Aorta (tissue), 5 donors: ENCODE results near the gene HGF. TPM values are rescaled to one million over a fixed set of nuclear protein-coding genes. Genes with fewer than 3 reads are reported as not detected.

ENCODE experiments used
- ATAC-seq: fragments of 200-7000 bp; cut with Tn5 transposase; one replicate; pipeline ENCODE4 v1.9.1; 2022; ENCODE audit warnings: moderate library complexity; ENCODE audit not compliant: low FRiP score
- DNase-seq, 2 donors: peaks; one replicate each; pipeline ENCODE4 v3.0.0-alpha.2; 2020
- H3K27ac ChIP-seq, 2 donors: one replicate each; pipeline ENCODE4 v1.5.1; 2013; ENCODE audit warnings: low read length in 2 of 2, mild to moderate bottlenecking in 2 of 2, moderate library complexity in 2 of 2, control low read depth in 1 of 2, inconsistent platforms in 1 of 2, low read depth in 1 of 2
- H3K27me3 ChIP-seq, 2 donors: one replicate each; pipeline ENCODE4 v1.6.1; 2013; ENCODE audit warnings: control low read depth in 1 of 2, low read length in 1 of 2, mild to moderate bottlenecking in 1 of 2, moderate library complexity in 1 of 2; ENCODE audit not compliant: insufficient read depth in 2 of 2, control insufficient read depth in 1 of 2
- H3K36me3 ChIP-seq, 2 donors: one replicate each; pipeline ENCODE4 v1.6.1; 2013; ENCODE audit warnings: control low read depth in 1 of 2, low read length in 1 of 2, mild to moderate bottlenecking in 1 of 2; ENCODE audit not compliant: insufficient read depth in 2 of 2, control insufficient read depth in 1 of 2
- H3K4me1 ChIP-seq, 2 donors: one replicate each; pipeline ENCODE4 v1.6.1; 2013; ENCODE audit warnings: low read length in 2 of 2, control low read depth in 1 of 2, mild to moderate bottlenecking in 1 of 2, moderate library complexity in 1 of 2; ENCODE audit not compliant: insufficient read depth in 2 of 2, control insufficient read depth in 1 of 2
- H3K4me3 ChIP-seq, 2 donors: one replicate each; pipeline ENCODE4 v1.5.1; 2013; ENCODE audit warnings: low read length in 2 of 2, control low read depth in 1 of 2, mild to moderate bottlenecking in 1 of 2
- H3K9me3 ChIP-seq: one replicate; pipeline ENCODE4 v1.6.1; 2013; ENCODE audit warnings: mild to moderate bottlenecking, low read length; ENCODE audit not compliant: control insufficient read depth
- WGBS, 2 donors: extraction: QIAGEN DNeasy Blood & Tissue Kit; methylation state at CpG; one replicate each; pipeline ENCODE4 v1.1.7; 2013; 5-methylcytosine and 5-hydroxymethylcytosine counted together
- intact Hi-C, 2 donors: fragments of 100-400 bp; cut with DNase I; formaldehyde crosslinking; loops; one replicate each; pipeline versions ENCODE4 v1.14.2 to v1.15.0; 2022
- polyA plus RNA-seq, 2 donors: library from polyadenylated mRNA; stranded (reverse); fragments of 200-250 nt; gene quantifications; one replicate each; pipeline ENCODE4 v1.2.3, GENCODE V29; 2013
- total RNA-seq, 2 donors: library from RNA; stranded (reverse); fragmentation: NEBNext Ultra II Directional; extraction: Animal tissue kit (Norgen Biotek cat#: 25700); gene quantifications; one replicate each; pipeline ENCODE4 v1.2.1, GENCODE V29; 2021
- donor health status: healthy with polysubstance abuse.
- donor health status: Bipolar disorder and iron deficiency.
- donor health status: DM: no; HTN: no; CAD: no.
- donor health status: DM: no; HTN: no; CAD: no.
- donor health status: DM: yes; HTN: yes; CAD: no.

Gene HGF
- total and polyA plus RNA-seq, 4 donors = 9.9 to 55.9 (median 22.8) TPM

DNA sequence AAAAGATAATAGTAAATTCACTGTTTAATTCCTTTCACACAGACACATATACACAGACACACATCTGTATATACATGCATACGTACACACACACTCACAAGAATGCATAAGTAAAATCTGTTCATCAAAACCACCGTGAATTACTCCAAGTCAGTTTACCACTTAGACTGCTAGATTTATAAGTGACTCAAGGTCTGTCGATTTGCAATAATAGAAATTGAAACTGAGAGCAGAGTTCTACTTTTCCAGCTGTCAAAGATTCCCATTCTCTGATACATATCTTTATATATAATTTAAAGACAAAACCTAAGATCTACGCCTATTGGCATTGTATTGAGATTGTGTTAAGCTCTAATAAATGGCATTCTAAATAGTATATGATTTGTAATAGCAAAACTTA is 9.9 kb upstream of the HGF start:
- intact Hi-C loops = no loop called here

DNA sequence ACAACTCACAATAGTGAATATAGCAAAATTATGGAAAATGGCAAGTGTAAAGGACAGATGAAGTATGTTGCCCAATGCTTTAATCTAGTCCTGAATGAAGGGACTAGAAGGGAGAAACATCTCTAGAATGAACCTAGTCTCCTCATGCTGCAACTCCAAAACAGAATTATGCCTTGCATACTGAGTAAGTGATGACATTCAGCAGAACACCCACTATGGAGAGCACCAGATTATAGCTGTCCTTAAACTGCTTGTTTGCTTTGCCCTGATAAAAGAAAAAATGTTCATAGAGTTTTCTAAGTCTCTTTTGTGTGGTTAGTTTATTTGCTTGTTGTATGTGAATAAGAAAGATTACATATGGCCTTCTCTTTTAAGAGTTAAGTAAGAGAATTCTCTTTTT is 7.8 kb upstream of the HGF start:
- intact Hi-C loops = no loop called here
- ATAC-seq (no peak), DNase-seq (no peak)
- H3K4me3 ChIP-seq = no peak overlapping the region
- H3K27me3 ChIP-seq = no peaks in the 10 kb centered on the region
- H3K36me3 ChIP-seq = no peaks in the 10 kb centered on the region
- H3K9me3 ChIP-seq = no peaks in the 10 kb centered on the region
- H3K27ac ChIP-seq = no peak overlapping the region
- H3K4me1 ChIP-seq = no peaks in the 10 kb centered on the region

More for the DNA sequence above, 9.9 kb upstream of the HGF start:
- WGBS, 2 donors = 95 to 96% methylated on average over 4 of the region's 4 CpGs
- H3K27me3 ChIP-seq = no peaks in the 10 kb centered on the region
- H3K4me3 ChIP-seq = no peak overlapping the region
- no peaks in the 10 kb centered on the region for H3K4me1 ChIP-seq
- no peak for DNase-seq
- no peak for ATAC-seq
- H3K9me3 ChIP-seq = no peaks in the 10 kb centered on the region
- no peak overlapping the region for H3K27ac ChIP-seq
- no peaks in the 10 kb centered on the region for H3K36me3 ChIP-seq

DNA sequence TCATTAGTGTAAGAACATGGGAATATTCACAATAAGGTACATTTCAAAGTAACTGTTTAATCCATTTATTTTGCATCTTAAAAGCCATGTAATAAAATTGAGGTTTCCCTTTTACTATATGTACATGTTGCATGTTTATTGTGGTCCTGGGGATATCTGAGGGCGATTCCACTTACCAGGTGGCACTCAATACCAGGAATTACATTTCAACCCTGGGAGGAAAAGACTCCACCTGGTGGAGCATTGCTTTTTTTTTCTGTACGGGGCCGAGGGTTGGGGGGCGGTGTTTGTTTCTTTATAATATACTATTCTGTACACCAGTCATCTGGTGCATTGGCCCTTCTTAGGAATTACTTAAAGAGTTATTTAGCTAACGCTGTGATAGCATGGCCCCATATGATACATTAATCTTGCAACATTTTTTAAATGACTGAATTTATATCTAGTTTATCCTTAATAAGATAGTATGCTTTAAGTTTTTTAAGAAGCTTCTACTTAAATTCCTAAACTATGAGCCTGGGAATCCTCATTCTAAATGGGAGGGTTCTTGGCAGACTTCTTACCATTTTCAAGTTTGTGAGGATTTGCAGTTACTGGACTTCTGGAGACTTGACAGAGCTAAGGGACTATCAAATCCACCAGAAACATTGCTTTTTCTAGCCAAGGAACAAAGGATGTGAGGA is 7.2 kb upstream of the HGF start:
- intact Hi-C loops = no loop called here
- ATAC-seq (no peak), DNase-seq (no peak)
- Histone ChIP-seq H3K9me3 (no peaks in the 10 kb centered on the region), H3K36me3 (no peaks in the 10 kb centered on the region), H3K27ac (no peak overlapping the region), H3K27me3 (no peaks in the 10 kb centered on the region), H3K4me1 (no peaks in the 10 kb centered on the region), H3K4me3 (no peak overlapping the region)
- WGBS, 2 donors = 84% methylated on average over 5 of the region's 5 CpGs

DNA sequence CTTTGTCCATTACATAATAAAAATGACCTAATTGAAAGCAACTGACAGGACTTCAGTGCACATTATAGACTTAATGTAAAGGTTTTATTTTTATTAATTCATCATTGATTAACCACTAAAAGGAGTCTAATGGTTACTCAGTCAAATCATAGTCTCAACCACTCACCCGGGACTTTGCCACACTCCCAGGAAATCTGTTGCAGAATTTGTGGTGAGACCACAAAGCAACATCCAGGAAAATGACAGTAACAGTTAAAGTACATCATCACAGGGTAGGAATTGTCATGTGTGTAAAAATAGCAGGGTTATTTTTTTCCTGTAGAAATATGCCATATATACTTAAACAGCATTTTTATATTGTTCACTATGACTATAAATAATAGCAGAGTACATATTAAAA is 6.3 kb upstream of the HGF start:
- DNase-seq (no peak), ATAC-seq (no peak)
- Histone ChIP-seq H3K27me3 (no peaks in the 10 kb centered on the region), H3K9me3 (no peaks in the 10 kb centered on the region), H3K27ac (no peak overlapping the region), H3K4me1 (no peaks in the 10 kb centered on the region), H3K36me3 (no peaks in the 10 kb centered on the region), H3K4me3 (no peak overlapping the region)
- 93 to 97% methylated on average over 1 of the region's 1 CpG for WGBS, 2 donors
- intact Hi-C loops = no loop called here

DNA sequence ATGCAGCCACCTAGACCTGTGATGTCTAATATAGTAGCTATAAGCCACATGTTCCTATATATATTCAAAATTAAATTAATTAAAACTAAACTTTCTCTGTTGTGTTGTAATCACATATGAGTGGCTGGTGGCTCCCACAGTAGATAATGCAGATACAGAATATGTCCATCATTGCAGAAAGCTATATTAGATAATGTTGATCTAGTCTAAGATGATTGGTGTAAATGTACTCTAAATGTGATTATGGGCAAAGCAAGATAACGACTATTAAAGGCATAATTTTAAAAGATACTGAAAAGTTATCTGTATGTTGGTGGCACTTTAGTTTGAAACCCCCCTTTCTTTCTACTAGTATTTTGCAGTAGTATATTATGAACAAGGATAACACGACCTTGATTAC is 5.7 kb upstream of the HGF start:
- ATAC-seq (no peak), DNase-seq (no peak)
- no peak overlapping the region for H3K27ac ChIP-seq
- no peaks in the 10 kb centered on the region for H3K27me3 ChIP-seq
- H3K36me3 ChIP-seq = no peaks in the 10 kb centered on the region
- intact Hi-C loops = no loop called here
- H3K4me3 ChIP-seq = no peak overlapping the region
- H3K4me1 ChIP-seq = no peaks in the 10 kb centered on the region
- 88 to 91% methylated on average over 2 of the region's 2 CpGs for WGBS, 2 donors
- no peaks in the 10 kb centered on the region for H3K9me3 ChIP-seq

DNA sequence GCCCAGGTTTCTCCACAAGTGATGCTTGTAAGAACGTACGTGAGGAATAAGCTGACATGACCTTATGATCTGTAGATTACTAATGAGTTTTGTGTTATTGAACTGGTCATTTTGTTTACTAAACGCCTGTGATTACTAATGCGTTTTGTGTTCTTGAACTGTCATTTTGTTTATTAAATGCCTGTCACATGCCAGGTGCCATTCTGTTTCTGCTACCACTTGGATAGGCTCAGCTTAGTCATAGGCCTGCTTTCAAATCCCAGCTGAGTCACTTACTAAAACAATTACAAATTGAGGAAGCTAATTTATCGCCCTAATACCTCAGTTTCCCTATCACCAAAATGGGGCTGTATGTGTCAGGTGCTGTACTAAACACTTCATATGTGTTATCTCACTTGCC is 4.7 kb upstream of the HGF start:
- WGBS, 2 donors = 92 to 95% methylated on average over 5 of the region's 5 CpGs
- ATAC-seq (no peak), DNase-seq (no peak)
- Histone ChIP-seq H3K9me3 (no peaks in the 10 kb centered on the region), H3K4me1 (no peaks in the 10 kb centered on the region), H3K27ac (no peak overlapping the region), H3K36me3 (no peaks in the 10 kb centered on the region), H3K4me3 (no peak overlapping the region), H3K27me3 (no peaks in the 10 kb centered on the region)
- intact Hi-C loops = no loop called here

DNA sequence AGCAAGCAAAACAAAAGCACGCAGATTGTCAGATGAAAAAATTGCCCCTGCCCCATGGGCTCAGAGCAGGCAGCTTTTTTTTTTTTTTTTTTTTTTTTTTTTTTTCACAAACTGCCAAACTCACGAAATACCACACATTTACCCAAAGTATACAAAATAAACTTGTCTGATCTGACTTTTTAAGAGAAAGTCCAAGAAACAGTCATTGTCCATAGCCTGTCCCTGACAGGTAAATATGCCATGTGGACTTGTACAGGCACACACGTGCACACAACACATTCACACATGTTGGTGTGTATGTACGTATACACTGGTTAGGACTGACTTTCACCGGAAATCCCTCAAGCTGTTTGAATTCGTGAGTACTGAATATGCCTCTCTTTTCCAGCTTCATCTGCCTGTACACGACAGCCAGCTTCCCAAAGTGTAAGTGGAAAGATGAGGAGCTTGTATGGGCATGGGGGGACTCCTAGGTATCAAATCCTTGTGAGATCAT is 929 bp upstream of the HGF start:
- no peak overlapping the region for H3K27ac ChIP-seq
- no peak overlapping the region for H3K4me3 ChIP-seq
- no peaks in the 10 kb centered on the region for H3K27me3 ChIP-seq
- DNase-seq (no peak), ATAC-seq (peak; percentile 8)
- H3K4me1 ChIP-seq = peaks cover 0 to 3% of the 10 kb centered on the region in 2 donors
- no peaks in the 10 kb centered on the region for H3K9me3 ChIP-seq
- 50 to 53% methylated on average over 7 of the region's 7 CpGs for whole genome bisulfite sequencing, 2 donors
- intact Hi-C loops = no loop called here
- no peaks in the 10 kb centered on the region for H3K36me3 ChIP-seq

DNA sequence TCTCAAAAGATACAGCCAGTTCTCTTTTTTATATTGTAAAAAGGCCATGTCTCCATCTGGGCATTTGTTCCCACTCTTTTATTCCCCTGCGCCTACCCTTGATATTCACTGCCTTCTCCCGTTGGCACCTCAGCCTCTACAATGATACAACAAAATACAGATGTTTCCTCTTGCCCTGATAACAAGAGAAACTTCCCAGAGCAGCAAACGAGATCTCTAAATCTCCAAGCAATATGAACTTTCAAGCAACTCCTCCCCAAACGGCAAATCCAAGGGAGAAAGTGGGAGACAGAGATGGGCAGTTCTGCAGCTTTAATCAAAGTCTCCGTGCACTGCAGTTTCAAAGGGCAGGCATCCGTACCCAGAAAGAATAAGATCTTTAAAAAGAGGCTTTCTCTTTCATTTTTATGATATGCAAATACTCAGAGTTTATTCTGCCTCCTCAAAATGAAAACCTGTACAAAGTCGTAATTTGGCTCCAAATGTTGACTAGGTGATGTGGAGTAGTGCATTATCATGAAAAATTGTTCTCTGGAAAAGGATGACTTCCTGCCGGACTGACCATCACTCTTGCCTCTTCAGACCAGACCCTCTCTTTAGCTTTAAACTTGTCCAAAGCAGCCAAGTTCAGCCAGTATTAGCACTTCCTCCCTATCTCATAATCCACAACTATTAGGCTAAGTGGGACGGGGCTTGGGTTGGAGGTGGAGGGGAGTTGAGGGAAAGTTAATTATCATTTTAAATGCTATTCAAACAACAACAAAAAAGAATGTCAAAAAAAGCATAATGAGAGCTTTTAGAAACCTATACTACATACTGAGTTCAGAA is 682 bp downstream of the HGF start:
- peak overlapping the region in 1 of 2 donors; percentile 27 for H3K27ac ChIP-seq
- intact Hi-C loops = loop anchor here in 1 of 2 donors (10.0 kb wide), 1 partner anchor 264 kb away; no protein-coding TSS in a partner anchor
- ATAC-seq = no peak

More for the DNA sequence above, 682 bp downstream of the HGF start:
- 7 to 8% methylated on average over 9 of the region's 9 CpGs for WGBS, 2 donors
- Histone ChIP-seq H3K36me3 (no peaks in the 10 kb centered on the region), H3K4me1 (peaks cover 0 to 4% of the 10 kb centered on the region in 2 donors), H3K9me3 (no peaks in the 10 kb centered on the region), H3K27me3 (no peaks in the 10 kb centered on the region), H3K4me3 (peak overlapping the region; percentile 21 to 59)
- no peak for DNase-seq
